MM.1S (cell line): Measurements from ENCODE around the gene COLEC12.

Source experiments
- DNase-seq: peaks from one replicate; pipeline ENCODE4 v3.0.0-alpha.2; 2015
- H2AFZ ChIP-seq: fragments of 300-600 bp; sonication (generic); 2 replicates; pipeline ENCODE4 v1.6.0; 2016; ENCODE audit warnings: antibody characterized with exemption, low read length
- H3F3A ChIP-seq: fragments of 300-600 bp; sonication (generic); 2 replicates; pipeline ENCODE4 v1.6.1; 2016; ENCODE audit warnings: mild to moderate bottlenecking, antibody characterized with exemption, low read length, moderate library complexity, mixed read lengths; ENCODE audit not compliant: insufficient read depth
- H3K27ac ChIP-seq: fragments of 300-600 bp; sonication (generic); 2 replicates; pipeline ENCODE4 v1.5.1; 2016; ENCODE audit warnings: mild to moderate bottlenecking, low read length
- H3K27me3 ChIP-seq: fragments of 300-600 bp; sonication (generic); replicated peaks from 2 replicates; pipeline ENCODE4 v1.6.0; 2016; ENCODE audit warnings: low read length; ENCODE audit not compliant: insufficient read depth
- H3K36me3 ChIP-seq: fragments of 300-600 bp; sonication (generic); replicated peaks from 2 replicates; pipeline ENCODE4 v1.6.1; 2016; ENCODE audit warnings: mild to moderate bottlenecking, low read length, mixed read lengths; ENCODE audit not compliant: insufficient read depth
- H3K4me1 ChIP-seq: fragments of 300-600 bp; sonication (generic); 2 replicates; pipeline ENCODE4 v1.6.1; 2016; ENCODE audit warnings: low read length, mixed read lengths
- H3K4me2 ChIP-seq: fragments of 300-600 bp; sonication (generic); 2 replicates; pipeline ENCODE4 v1.6.0; 2016; ENCODE audit warnings: low read depth, low read length
- H3K4me3 ChIP-seq: fragments of 300-600 bp; sonication (generic); 2 replicates; pipeline ENCODE4 v1.5.1; 2016; ENCODE audit warnings: low read length, mixed read lengths
- H3K79me2 ChIP-seq: fragments of 300-600 bp; sonication (generic); 2 replicates; pipeline ENCODE4 v1.6.1; 2016; ENCODE audit warnings: mixed run types, low read length, mixed read lengths
- H3K9ac ChIP-seq: fragments of 300-600 bp; sonication (generic); 2 replicates; pipeline ENCODE4 v1.6.1; 2016; ENCODE audit warnings: low read length, mixed read lengths
- H3K9me2 ChIP-seq: fragments of 300-600 bp; sonication (generic); replicated peaks from 2 replicates; pipeline ENCODE4 v1.6.1; 2016; ENCODE audit warnings: mild to moderate bottlenecking, low read length, mixed read lengths; ENCODE audit not compliant: insufficient read depth
- H3K9me3 ChIP-seq: fragments of 300-600 bp; sonication (generic); replicated peaks from 2 replicates; pipeline ENCODE4 v1.6.1; 2016; ENCODE audit warnings: mild to moderate bottlenecking, low read length, mixed read lengths; ENCODE audit not compliant: insufficient read depth
- H4K20me1 ChIP-seq: fragments of 300-600 bp; sonication (generic); 2 replicates; pipeline ENCODE4 v1.6.1; 2016; ENCODE audit warnings: mild to moderate bottlenecking, low read length, moderate library complexity, mixed read lengths; ENCODE audit not compliant: insufficient read depth
- EZH2 ChIP-seq: fragments of 300-600 bp; sonication (generic); optimal IDR thresholded peaks from 2 replicates; pipeline ENCODE3; 2017; ENCODE audit warnings: low read depth, mild to moderate bottlenecking, antibody characterized with exemption, low read length, mixed read lengths
- EZH2phosphoT487 ChIP-seq: fragments of 300-600 bp; sonication (generic); IDR thresholded peaks from 2 replicates; pipeline ENCODE4 v1.6.1; 2018; ENCODE audit warnings: antibody characterized with exemption, low read length
- TF ChIP-seq, protein P1 (sequence below): fragments of 300-600 bp; sonication (generic); IDR thresholded peaks from 2 replicates; pipeline ENCODE4 v1.5.1; 2016; ENCODE audit warnings: antibody characterized with exemption, low read length, mixed read lengths

Gene COLEC12

DNA sequence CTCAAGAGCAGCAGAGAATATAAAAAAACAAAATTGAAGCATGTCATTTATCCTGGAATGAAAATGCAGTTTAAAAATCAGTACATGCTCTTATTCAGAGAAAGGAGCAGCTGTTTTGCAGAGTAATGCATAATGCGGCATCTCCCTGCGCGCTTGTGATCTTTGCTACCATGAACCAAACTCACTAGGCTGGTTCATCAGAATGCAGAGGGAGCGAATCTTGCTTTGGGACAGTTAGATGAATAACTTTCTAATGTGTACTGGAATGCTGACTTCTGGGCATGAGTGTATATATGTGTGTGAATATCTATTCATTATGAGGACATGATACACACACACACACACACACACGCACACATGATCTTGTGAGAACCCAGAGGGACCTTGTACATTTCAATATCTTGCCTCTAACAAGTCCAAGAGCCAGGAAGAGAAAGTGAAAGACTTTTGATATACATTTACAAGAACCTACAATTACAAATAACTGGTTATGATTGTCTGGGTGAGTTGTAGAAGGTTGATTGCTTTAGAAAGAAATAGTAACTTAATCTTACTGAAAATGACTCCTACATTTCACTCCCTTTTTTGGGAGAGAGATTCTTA, 178.5 kb downstream of the COLEC12 start:
- Histone ChIP-seq H2AFZ (no peak overlapping the region), H3K9me2 (no peaks in the 10 kb centered on the region), H3K4me2 (no peak overlapping the region), H3K4me3 (no peak overlapping the region), H3K27ac (no peak overlapping the region), H3K9me3 (no peaks in the 10 kb centered on the region), H3F3A (no peaks in the 10 kb centered on the region), H3K9ac (no peak overlapping the region), H4K20me1 (no peaks in the 10 kb centered on the region), H3K36me3 (no peaks in the 10 kb centered on the region), H3K27me3 (no peaks in the 10 kb centered on the region), H3K4me1 (no peaks in the 10 kb centered on the region), H3K79me2 (no peaks in the 10 kb centered on the region)
- DNase-seq = no peak
- TF ChIP-seq EZH2phosphoT487 (no peak), EZH2 (no peak)
- TF ChIP-seq, protein P1, sequence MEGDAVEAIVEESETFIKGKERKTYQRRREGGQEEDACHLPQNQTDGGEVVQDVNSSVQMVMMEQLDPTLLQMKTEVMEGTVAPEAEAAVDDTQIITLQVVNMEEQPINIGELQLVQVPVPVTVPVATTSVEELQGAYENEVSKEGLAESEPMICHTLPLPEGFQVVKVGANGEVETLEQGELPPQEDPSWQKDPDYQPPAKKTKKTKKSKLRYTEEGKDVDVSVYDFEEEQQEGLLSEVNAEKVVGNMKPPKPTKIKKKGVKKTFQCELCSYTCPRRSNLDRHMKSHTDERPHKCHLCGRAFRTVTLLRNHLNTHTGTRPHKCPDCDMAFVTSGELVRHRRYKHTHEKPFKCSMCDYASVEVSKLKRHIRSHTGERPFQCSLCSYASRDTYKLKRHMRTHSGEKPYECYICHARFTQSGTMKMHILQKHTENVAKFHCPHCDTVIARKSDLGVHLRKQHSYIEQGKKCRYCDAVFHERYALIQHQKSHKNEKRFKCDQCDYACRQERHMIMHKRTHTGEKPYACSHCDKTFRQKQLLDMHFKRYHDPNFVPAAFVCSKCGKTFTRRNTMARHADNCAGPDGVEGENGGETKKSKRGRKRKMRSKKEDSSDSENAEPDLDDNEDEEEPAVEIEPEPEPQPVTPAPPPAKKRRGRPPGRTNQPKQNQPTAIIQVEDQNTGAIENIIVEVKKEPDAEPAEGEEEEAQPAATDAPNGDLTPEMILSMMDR = no peak

DNA sequence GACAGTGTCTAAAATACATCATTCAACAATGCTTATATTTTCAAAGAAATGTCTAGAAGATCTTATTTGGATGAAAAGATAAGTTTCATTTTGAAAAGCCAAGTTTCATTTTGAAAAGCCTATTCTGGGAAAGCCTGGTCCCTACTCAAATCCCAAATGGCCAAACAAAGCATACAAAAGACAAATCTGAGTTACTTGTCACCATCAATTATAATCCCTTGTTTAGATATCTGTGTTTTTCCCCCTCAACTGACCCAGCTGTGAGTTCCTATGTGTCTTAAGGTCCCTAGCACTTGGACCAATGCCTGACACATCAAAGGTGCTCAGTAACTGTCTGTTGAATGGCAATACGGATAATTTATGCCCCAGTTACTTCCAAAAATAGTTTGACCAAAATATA, 180.3 kb downstream of the COLEC12 start:
- H3F3A ChIP-seq = no peaks in the 10 kb centered on the region
- no peak overlapping the region for H3K9ac ChIP-seq
- H3K4me3 ChIP-seq = no peak overlapping the region
- H2AFZ ChIP-seq = no peak overlapping the region
- H3K79me2 ChIP-seq = no peaks in the 10 kb centered on the region
- no peaks in the 10 kb centered on the region for H3K9me3 ChIP-seq
- no peaks in the 10 kb centered on the region for H3K9me2 ChIP-seq
- H3K4me1 ChIP-seq = no peaks in the 10 kb centered on the region
- no peak for TF ChIP-seq EZH2
- TF ChIP-seq EZH2phosphoT487 = no peak
- TF ChIP-seq, protein P1 = no peak
- no peaks in the 10 kb centered on the region for H3K27me3 ChIP-seq
- no peak for DNase-seq
- no peaks in the 10 kb centered on the region for H3K36me3 ChIP-seq
- no peak overlapping the region for H3K4me2 ChIP-seq
- no peaks in the 10 kb centered on the region for H4K20me1 ChIP-seq
- no peak overlapping the region for H3K27ac ChIP-seq

DNA sequence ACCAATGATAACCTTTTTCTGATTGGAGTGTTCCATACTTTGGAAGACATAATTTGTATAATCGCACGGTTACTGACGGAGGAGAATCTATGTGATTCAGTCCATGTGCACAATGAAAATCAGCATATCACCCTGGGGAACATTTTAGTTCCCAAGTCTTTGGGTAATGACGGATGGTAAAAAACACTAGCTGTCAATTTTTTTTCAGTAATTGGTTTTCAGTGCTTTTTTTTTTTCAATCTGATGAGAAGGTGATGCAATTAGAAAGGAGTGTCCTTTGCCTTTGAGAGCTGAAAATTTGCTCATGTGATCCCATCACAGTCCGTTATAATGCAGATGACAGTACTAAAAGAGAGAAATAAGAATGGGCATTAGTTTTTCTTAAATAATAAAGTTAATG, 180.8 kb downstream of the COLEC12 start:
- TF ChIP-seq, protein P1 = no peak
- no peak for TF ChIP-seq EZH2
- no peak for TF ChIP-seq EZH2phosphoT487
- Histone ChIP-seq H2AFZ (no peak overlapping the region), H3K27me3 (no peaks in the 10 kb centered on the region), H3K9me2 (no peaks in the 10 kb centered on the region), H3F3A (no peaks in the 10 kb centered on the region), H4K20me1 (no peaks in the 10 kb centered on the region), H3K4me3 (no peak overlapping the region), H3K36me3 (no peaks in the 10 kb centered on the region), H3K79me2 (no peaks in the 10 kb centered on the region), H3K9ac (no peak overlapping the region), H3K4me2 (no peak overlapping the region), H3K27ac (no peak overlapping the region), H3K9me3 (no peaks in the 10 kb centered on the region), H3K4me1 (no peaks in the 10 kb centered on the region)
- no peak for DNase-seq
